Stimulated activated naive B cell treated with anti-CD40 and anti-IgM and Interleukin-4, amounts not matched to agents 10 μg/mL and 1 μg/mL and 100 μg/mL, for 72 hours (primary cell): ENCODE measurements around the gene ARHGAP21.
"Not testable (repeated sequence)": the region's sequence is repeated elsewhere in the genome, so short reads cannot be mapped to it uniquely, and the experiment has no call there.

Experiments used
- ATAC-seq, 2 donors: fragments of 150-1000 bp; cut with Tn5 transposase; replicated peaks; 2 replicates each; pipeline ENCODE4 v1.10.0; 2021; ENCODE audit warnings: moderate library complexity in 1 of 2
- DNase-seq: peaks from one replicate; pipeline ENCODE4 v3.0.0; 2021
- H3K27ac Mint-ChIP-seq: one replicate; pipeline ENCODE4 v1.8.0; 2022; ENCODE audit warnings: mild to moderate bottlenecking, mixed read lengths
- H3K27me3 Mint-ChIP-seq, 2 donors: one replicate each; pipeline ENCODE4 v1.8.0; 2022; ENCODE audit warnings: mixed read lengths in 2 of 2
- H3K36me3 Mint-ChIP-seq, 2 donors: one replicate each; pipeline ENCODE4 v1.8.0; 2022; ENCODE audit warnings: mixed read lengths in 2 of 2, mild to moderate bottlenecking in 1 of 2
- H3K4me1 Mint-ChIP-seq, 2 donors: one replicate each; pipeline ENCODE4 v1.8.0; 2022; ENCODE audit warnings: mixed read lengths in 2 of 2, mild to moderate bottlenecking in 1 of 2
- H3K4me3 Mint-ChIP-seq, 2 donors: one replicate each; pipeline ENCODE4 v1.8.0; 2022; ENCODE audit warnings: mild to moderate bottlenecking in 2 of 2, mixed read lengths in 2 of 2, moderate library complexity in 1 of 2
- H3K9me3 Mint-ChIP-seq, 2 donors: one replicate each; pipeline ENCODE4 v1.8.0; 2022; ENCODE audit warnings: mixed read lengths in 2 of 2, mild to moderate bottlenecking in 1 of 2

Gene ARHGAP21

DNA sequence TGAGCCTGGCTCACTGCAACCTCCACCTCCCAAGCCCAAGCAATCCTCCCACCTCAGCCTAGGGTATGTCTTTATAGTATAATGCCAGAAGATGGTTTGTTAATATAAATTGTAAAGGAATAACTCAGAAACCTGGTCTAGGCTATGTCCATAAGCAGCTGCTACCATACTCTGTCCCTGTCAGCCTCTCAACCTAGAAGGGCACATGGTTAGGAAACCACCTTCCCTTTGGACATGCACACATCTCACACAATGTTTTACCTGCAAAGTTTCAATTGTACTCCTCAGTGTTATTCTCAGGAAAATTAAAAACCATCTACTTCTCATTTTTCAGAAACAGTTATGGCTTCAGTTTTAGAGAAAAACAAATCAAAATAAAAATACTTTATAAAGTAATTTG is 40.1 kb downstream of the ARHGAP21 start:
- Mint-ChIP-seq H3K9me3 (peaks cover 0 to 4% of the 10 kb centered on the region in 2 donors), H3K27ac (no peak overlapping the region), H3K4me1 (no peaks in the 10 kb centered on the region), H3K36me3 (no peaks in the 10 kb centered on the region), H3K4me3 (no peak overlapping the region), H3K27me3 (no peaks in the 10 kb centered on the region)
- DNase-seq = no peak
- no peak for ATAC-seq

GRCh38 chr10:24681572-24682088 is 42.1 kb downstream of the ARHGAP21 start:
- ATAC-seq (no peak), DNase-seq (no peak)
- no peaks in the 10 kb centered on the region for H3K36me3 Mint-ChIP-seq
- H3K9me3 Mint-ChIP-seq = peaks cover 0 to 4% of the 10 kb centered on the region in 2 donors
- no peaks in the 10 kb centered on the region for H3K27me3 Mint-ChIP-seq
- H3K4me1 Mint-ChIP-seq = no peaks in the 10 kb centered on the region
- no peak overlapping the region for H3K27ac Mint-ChIP-seq
- no peak overlapping the region for H3K4me3 Mint-ChIP-seq

DNA sequence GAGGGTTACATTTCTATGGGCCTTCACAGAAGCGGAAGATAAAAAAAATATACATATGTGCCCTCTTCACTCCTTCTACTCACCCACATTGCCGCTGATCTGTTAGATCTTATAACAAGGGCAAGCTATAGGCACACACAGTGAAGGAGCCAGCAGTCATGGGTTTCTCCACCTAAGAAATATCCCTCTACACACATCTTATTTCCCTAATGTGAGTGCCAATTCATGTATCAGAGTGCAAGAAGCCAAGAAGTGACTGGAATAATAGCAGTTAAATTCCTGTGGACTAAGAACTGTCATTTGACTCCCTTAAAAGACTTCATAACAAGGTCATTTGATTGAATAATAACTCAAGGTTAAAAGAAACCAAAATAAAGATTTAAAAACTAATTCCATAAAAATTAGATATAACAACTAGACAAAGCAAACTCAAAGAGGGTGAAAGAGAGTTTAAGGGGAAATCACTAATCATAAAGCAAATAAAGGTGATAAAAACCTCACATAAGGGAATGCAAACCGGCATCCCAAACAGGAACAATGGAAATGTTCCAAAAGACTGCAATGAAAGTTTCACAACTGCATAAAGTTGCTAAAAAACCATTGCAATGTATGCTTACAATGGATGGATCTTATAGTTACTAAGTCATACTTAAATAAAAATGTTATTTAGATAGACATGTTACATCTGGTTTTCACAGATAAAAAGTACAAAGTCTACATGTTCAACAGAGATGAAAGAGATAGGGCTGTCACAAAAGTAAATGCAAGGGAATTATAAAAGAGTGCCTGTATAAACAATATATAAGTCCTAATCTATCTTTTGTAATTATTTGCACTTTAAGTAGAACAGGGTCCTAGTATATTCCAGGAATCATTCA is 42.8 kb downstream of the ARHGAP21 start:
- H3K9me3 Mint-ChIP-seq = peaks cover 0 to 4% of the 10 kb centered on the region in 2 donors
- H3K27ac Mint-ChIP-seq = no peak overlapping the region
- H3K4me3 Mint-ChIP-seq = no peak overlapping the region
- H3K27me3 Mint-ChIP-seq = no peaks in the 10 kb centered on the region
- no peaks in the 10 kb centered on the region for H3K4me1 Mint-ChIP-seq
- no peaks in the 10 kb centered on the region for H3K36me3 Mint-ChIP-seq
- no peak for ATAC-seq
- no peak for DNase-seq

- DNase-seq (no peak), ATAC-seq (no peak)
- no peaks in the 10 kb centered on the region for H3K4me1 Mint-ChIP-seq
- H3K27me3 Mint-ChIP-seq = peaks cover 0 to 3% of the 10 kb centered on the region in 2 donors
- no peak overlapping the region for H3K4me3 Mint-ChIP-seq
- H3K9me3 Mint-ChIP-seq = no peaks in the 10 kb centered on the region
- no peaks in the 10 kb centered on the region for H3K36me3 Mint-ChIP-seq
- H3K27ac Mint-ChIP-seq = no peak overlapping the region
Measured at GRCh38 chr10:24678757-24679156, 44.9 kb downstream of the ARHGAP21 start.

- no peak for ATAC-seq
- H3K27me3 Mint-ChIP-seq = peaks cover 0 to 3% of the 10 kb centered on the region in 2 donors
- DNase-seq = no peak
- no peak overlapping the region for H3K4me3 Mint-ChIP-seq
- no peaks in the 10 kb centered on the region for H3K36me3 Mint-ChIP-seq
- H3K4me1 Mint-ChIP-seq = peaks cover 7% of the 10 kb centered on the region in 2 donors
- no peaks in the 10 kb centered on the region for H3K9me3 Mint-ChIP-seq
- no peak overlapping the region for H3K27ac Mint-ChIP-seq
Measured at GRCh38 chr10:24674892-24675632, 48.6 kb downstream of the ARHGAP21 start.

DNA sequence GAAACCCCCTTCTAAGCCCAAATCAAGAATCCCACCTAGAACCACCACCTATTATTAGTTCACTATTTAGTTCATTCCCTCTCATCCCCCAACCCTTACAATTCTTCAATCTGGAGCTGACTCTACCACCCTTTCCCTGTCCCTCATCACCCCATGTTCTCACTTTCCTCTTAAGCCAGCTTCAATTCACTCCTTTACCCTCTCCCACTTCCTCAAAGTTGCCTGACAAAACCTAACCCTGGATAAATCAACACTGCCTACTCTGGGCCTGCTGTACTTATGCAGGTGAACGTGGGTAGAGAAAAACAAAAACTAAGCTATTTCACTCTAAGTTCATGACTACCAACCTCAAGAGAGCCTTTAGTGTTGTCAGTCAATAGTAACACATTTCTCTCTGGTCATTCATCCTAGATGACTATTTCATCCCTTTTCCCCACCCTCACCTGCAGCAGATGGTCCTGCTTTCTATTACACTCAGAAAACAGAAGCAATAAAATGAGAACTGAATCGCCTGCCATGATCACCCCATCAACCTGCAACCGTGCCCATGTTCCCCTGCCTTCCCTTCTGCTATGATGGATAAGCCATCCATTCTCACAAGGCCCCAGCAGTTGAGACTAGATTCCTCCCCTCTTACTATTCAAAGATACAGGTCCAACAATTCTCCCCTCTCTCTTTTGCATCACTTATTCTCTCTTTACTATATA is 52.6 kb downstream of the ARHGAP21 start:
- DNase-seq (no peak), ATAC-seq (no peak)
- Mint-ChIP-seq H3K4me3 (no peak overlapping the region), H3K27me3 (peaks cover 0 to 3% of the 10 kb centered on the region in 2 donors), H3K9me3 (no peaks in the 10 kb centered on the region), H3K4me1 (peaks cover 7% of the 10 kb centered on the region in 2 donors), H3K27ac (no peak overlapping the region), H3K36me3 (no peaks in the 10 kb centered on the region)

DNA sequence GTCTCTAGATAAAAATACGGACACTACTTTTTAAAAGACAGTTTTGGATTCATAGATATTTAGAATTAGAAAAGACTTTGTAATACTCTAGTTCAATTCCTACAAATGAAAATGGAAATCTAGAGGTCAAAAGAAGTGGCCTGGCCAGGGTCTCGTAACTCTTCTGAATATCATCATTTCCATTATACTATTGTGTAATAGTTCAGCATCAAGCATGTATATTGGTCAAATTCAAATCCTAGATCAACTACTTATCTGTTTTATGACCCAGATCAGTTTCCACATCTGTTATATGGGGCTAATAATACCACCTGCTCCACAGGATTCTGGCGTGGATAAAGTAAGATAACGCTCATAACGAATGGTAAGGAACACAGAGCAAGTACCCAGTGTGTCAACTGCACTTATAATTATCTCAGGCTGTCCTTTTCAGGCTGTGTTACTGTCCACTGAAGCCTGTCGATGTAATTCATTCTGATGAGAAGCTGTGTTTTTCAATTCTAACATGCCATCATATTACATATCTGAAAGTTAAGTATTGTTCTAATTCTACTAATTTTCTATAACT is 54.3 kb downstream of the ARHGAP21 start:
- H3K27me3 Mint-ChIP-seq = no peaks in the 10 kb centered on the region
- no peak for ATAC-seq
- no peaks in the 10 kb centered on the region for H3K9me3 Mint-ChIP-seq
- peaks cover 7% of the 10 kb centered on the region in 2 donors for H3K4me1 Mint-ChIP-seq
- DNase-seq = no peak
- H3K4me3 Mint-ChIP-seq = no peak overlapping the region
- no peak overlapping the region for H3K27ac Mint-ChIP-seq
- H3K36me3 Mint-ChIP-seq = no peaks in the 10 kb centered on the region

GRCh38 chr10:24668247-24668646 is 55.4 kb downstream of the ARHGAP21 start:
- no peaks in the 10 kb centered on the region for H3K36me3 Mint-ChIP-seq
- ATAC-seq = no peak
- no peaks in the 10 kb centered on the region for H3K27me3 Mint-ChIP-seq
- H3K4me3 Mint-ChIP-seq = no peak overlapping the region
- H3K27ac Mint-ChIP-seq = no peak overlapping the region
- DNase-seq = no peak
- peaks cover 7% of the 10 kb centered on the region in 2 donors for H3K4me1 Mint-ChIP-seq
- no peaks in the 10 kb centered on the region for H3K9me3 Mint-ChIP-seq

DNA sequence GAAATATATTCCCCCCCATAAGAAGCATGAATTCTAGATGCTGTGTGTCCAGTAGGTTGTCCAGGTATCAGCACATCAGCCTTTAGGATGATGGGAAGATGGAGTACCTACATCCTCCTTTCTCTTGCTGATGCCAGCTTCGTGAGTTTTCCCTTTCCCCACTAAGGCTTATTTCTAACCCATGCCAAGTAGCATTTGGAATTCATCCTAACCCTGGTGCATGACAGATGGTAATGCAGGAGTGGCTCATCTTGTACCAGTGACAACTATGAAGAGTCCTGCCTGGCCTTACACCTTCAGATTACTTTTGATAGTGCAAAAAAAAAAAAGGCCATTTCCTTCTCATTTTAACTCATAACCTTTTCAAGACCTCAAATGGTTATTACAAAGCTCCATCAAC is 58.7 kb downstream of the ARHGAP21 start:
- Mint-ChIP-seq H3K36me3 (no peaks in the 10 kb centered on the region), H3K9me3 (no peaks in the 10 kb centered on the region), H3K27me3 (no peaks in the 10 kb centered on the region), H3K4me3 (no peak overlapping the region), H3K4me1 (no peaks in the 10 kb centered on the region), H3K27ac (no peak overlapping the region)
- ATAC-seq (no peak), DNase-seq (no peak)

GRCh38 chr10:24661376-24661775 is 62.3 kb downstream of the ARHGAP21 start:
- Mint-ChIP-seq H3K27me3 (no peaks in the 10 kb centered on the region), H3K4me1 (no peaks in the 10 kb centered on the region), H3K27ac (no peak overlapping the region), H3K36me3 (peaks cover 0 to 6% of the 10 kb centered on the region in 2 donors), H3K9me3 (peaks cover 0 to 2% of the 10 kb centered on the region in 2 donors), H3K4me3 (no peak overlapping the region)
- no peak for ATAC-seq
- DNase-seq = no peak

DNA sequence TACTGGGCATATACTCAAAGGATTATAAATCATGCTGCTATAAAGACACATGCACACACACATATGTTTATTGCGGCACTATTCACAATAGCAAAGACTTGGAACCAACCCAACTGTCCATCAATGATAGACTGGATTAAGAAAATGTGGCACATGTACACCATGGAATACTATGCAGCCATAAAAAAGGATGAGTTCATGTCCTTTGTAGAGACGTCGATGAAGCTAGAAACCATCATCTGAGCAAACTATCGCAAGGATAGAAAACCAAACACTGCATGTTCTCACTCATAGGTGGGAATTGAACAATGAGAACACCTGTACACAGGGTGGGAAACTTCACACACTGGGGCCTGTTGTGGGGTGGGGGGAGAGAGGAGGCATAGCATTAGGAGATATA is 65.4 kb downstream of the ARHGAP21 start:
- H3K36me3 Mint-ChIP-seq = peaks cover 6 to 10% of the 10 kb centered on the region in 2 donors
- not testable (repeated sequence) for H3K9me3 Mint-ChIP-seq, ATAC-seq, H3K4me3 Mint-ChIP-seq, H3K27ac Mint-ChIP-seq, DNase-seq, H3K4me1 Mint-ChIP-seq, H3K27me3 Mint-ChIP-seq

- not testable (repeated sequence) for H3K4me3 Mint-ChIP-seq, H3K9me3 Mint-ChIP-seq, H3K27ac Mint-ChIP-seq, DNase-seq, H3K27me3 Mint-ChIP-seq, ATAC-seq
- Mint-ChIP-seq H3K36me3 (peaks cover 6 to 12% of the 10 kb centered on the region in 2 donors), H3K4me1 (peaks cover 5 to 14% of the 10 kb centered on the region in 2 donors)
Measured at GRCh38 chr10:24656326-24656725, 67.4 kb downstream of the ARHGAP21 start.

DNA sequence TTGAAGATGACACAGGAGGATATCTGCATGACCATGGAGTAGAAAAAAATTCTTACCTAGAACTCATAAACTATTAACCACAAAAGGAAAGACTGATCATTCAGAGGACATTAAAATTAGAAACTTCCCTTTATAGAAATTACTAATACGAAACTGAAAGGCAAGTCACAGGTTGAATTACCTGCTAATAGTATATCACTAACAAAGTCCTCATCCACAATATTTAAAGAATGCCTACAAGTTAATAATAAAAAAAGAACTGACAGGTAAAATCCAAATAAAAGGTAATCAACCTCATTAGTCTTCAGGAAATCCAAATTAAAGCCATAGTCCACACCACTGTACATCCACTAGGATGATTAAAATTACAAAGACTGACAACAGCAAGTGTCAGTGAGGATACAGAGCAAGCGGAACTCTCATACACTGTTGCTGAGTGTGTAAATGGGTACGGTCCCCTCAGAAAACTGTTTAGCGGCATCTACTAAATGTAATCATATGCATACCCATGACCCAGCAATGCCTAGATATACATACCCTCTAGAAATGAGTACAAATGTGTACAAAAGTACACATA is 71.2 kb downstream of the ARHGAP21 start:
- Mint-ChIP-seq H3K9me3 (peaks cover 0 to 2% of the 10 kb centered on the region in 2 donors), H3K4me1 (peaks cover 7 to 14% of the 10 kb centered on the region in 2 donors), H3K27me3 (no peaks in the 10 kb centered on the region), H3K36me3 (peaks cover 6 to 8% of the 10 kb centered on the region in 2 donors), H3K27ac (peak overlapping the region; percentile 69), H3K4me3 (peak overlapping the region in 1 of 2 donors; percentile 47)
- ATAC-seq (peak; percentile 73 to 82), DNase-seq (no peak)
